ENCODE results near the gene DLG2. TPM values are rescaled to one million over a fixed set of nuclear protein-coding genes. Genes with fewer than 3 reads are reported as not detected.

Gene DLG2
- total RNA-seq, 1 donor from 2014 or later, result 1.8 TPM

GRCh38 chr11:84865791-84866535, 761.2 kb downstream of the DLG2 start:
- no peak overlapping the region for H3K27ac ChIP-seq (ENCODE audit: low read depth, low read length)
- H2AFZ ChIP-seq (ENCODE audit: low read depth, low read length), result no peak overlapping the region
- H3K9me3 Mint-ChIP-seq (ENCODE audit: unreplicated experiment), result no peaks in the 10 kb centered on the region
- no peak overlapping the region for H3K4me3 Mint-ChIP-seq (ENCODE audit: unreplicated experiment)
- no peaks in the 10 kb centered on the region for H4K20me1 ChIP-seq (ENCODE audit: insufficient read depth, low read length)
- no peaks in the 10 kb centered on the region for H3K9me3 ChIP-seq (ENCODE audit: insufficient read depth, low read depth, low read length)
- no peak overlapping the region for H3K9ac ChIP-seq (ENCODE audit: low read length)
- H3K36me3 Mint-ChIP-seq (ENCODE audit: low read depth, unreplicated experiment), result no peaks in the 10 kb centered on the region
- peaks cover 17% of the 10 kb centered on the region for H3K4me1 Mint-ChIP-seq (ENCODE audit: low read depth, unreplicated experiment)
- TF ChIP-seq CTCF (IDR thresholded peaks at IDR 0.05; ENCODE audit: insufficient read depth, low read depth, low read length) (no peak), EZH2 (IDR thresholded peaks at IDR 0.05; ENCODE audit: insufficient read depth, low read length) (no peak)
- no peaks in the 10 kb centered on the region for H3K36me3 ChIP-seq (ENCODE audit: insufficient read depth, low read length)
- H3K4me1 ChIP-seq (ENCODE audit: insufficient read depth, low read length), result peaks cover 15% of the 10 kb centered on the region
- H3K79me2 ChIP-seq (ENCODE audit: insufficient read depth, low read length), result no peaks in the 10 kb centered on the region
- peak; percentile 16 for DNase-seq (ENCODE audit: low read depth)
- FAIRE-seq, result no peak
- no peaks in the 10 kb centered on the region for H3K27me3 Mint-ChIP-seq (ENCODE audit: low read depth, unreplicated experiment)
- H3K4me2 ChIP-seq (ENCODE audit: low read length), result peak overlapping the region; percentile 19
- H3K27ac Mint-ChIP-seq (ENCODE audit: unreplicated experiment), result peak overlapping the region; percentile 41
- H3K27me3 ChIP-seq (ENCODE audit: insufficient read depth, low read length), result no peaks in the 10 kb centered on the region
- H3K4me3 ChIP-seq (ENCODE audit: insufficient read depth, low read depth, low read length), result no peak overlapping the region

GRCh38 chr11:84865257-84865656, 761.9 kb downstream of the DLG2 start:
- Histone ChIP-seq H3K79me2 (ENCODE audit: insufficient read depth, low read length) (no peaks in the 10 kb centered on the region), H2AFZ (ENCODE audit: low read depth, low read length) (no peak overlapping the region), H3K27me3 (ENCODE audit: insufficient read depth, low read length) (no peaks in the 10 kb centered on the region), H3K9ac (ENCODE audit: low read length) (no peak overlapping the region), H3K4me3 (ENCODE audit: insufficient read depth, low read depth, low read length) (no peak overlapping the region), H4K20me1 (ENCODE audit: insufficient read depth, low read length) (no peaks in the 10 kb centered on the region), H3K27ac (ENCODE audit: low read depth, low read length) (no peak overlapping the region), H3K4me2 (ENCODE audit: low read length) (peak overlapping the region; percentile 19), H3K9me3 (ENCODE audit: insufficient read depth, low read depth, low read length) (no peaks in the 10 kb centered on the region), H3K36me3 (ENCODE audit: insufficient read depth, low read length) (no peaks in the 10 kb centered on the region), H3K4me1 (ENCODE audit: insufficient read depth, low read length) (peaks cover 15% of the 10 kb centered on the region)
- H3K4me3 Mint-ChIP-seq (ENCODE audit: unreplicated experiment), result no peak overlapping the region
- peaks cover 15% of the 10 kb centered on the region for H3K4me1 Mint-ChIP-seq (ENCODE audit: low read depth, unreplicated experiment)
- H3K9me3 Mint-ChIP-seq (ENCODE audit: unreplicated experiment), result no peaks in the 10 kb centered on the region
- no peaks in the 10 kb centered on the region for H3K36me3 Mint-ChIP-seq (ENCODE audit: low read depth, unreplicated experiment)
- H3K27me3 Mint-ChIP-seq (ENCODE audit: low read depth, unreplicated experiment), result no peaks in the 10 kb centered on the region
- DNase-seq (ENCODE audit: low read depth), result peak; percentile 23
- peak overlapping the region; percentile 37 for H3K27ac Mint-ChIP-seq (ENCODE audit: unreplicated experiment)
- no peak for FAIRE-seq
- no peak for TF ChIP-seq EZH2 (IDR thresholded peaks at IDR 0.05; ENCODE audit: insufficient read depth, low read length)
- TF ChIP-seq CTCF (IDR thresholded peaks at IDR 0.05; ENCODE audit: insufficient read depth, low read depth, low read length), result no peak

- FAIRE-seq, result no peak
- peaks cover 34% of the 10 kb centered on the region for H3K4me1 Mint-ChIP-seq (ENCODE audit: low read depth, unreplicated experiment)
- Histone ChIP-seq H3K27me3 (ENCODE audit: insufficient read depth, low read length) (no peaks in the 10 kb centered on the region), H2AFZ (ENCODE audit: low read depth, low read length) (no peak overlapping the region), H3K9ac (ENCODE audit: low read length) (no peak overlapping the region), H3K79me2 (ENCODE audit: insufficient read depth, low read length) (no peaks in the 10 kb centered on the region), H3K4me3 (ENCODE audit: insufficient read depth, low read depth, low read length) (no peak overlapping the region), H4K20me1 (ENCODE audit: insufficient read depth, low read length) (no peaks in the 10 kb centered on the region), H3K27ac (ENCODE audit: low read depth, low read length) (no peak overlapping the region), H3K4me2 (ENCODE audit: low read length) (no peak overlapping the region), H3K4me1 (ENCODE audit: insufficient read depth, low read length) (peaks cover 20% of the 10 kb centered on the region), H3K9me3 (ENCODE audit: insufficient read depth, low read depth, low read length) (no peaks in the 10 kb centered on the region), H3K36me3 (ENCODE audit: insufficient read depth, low read length) (no peaks in the 10 kb centered on the region)
- H3K27me3 Mint-ChIP-seq (ENCODE audit: low read depth, unreplicated experiment), result no peaks in the 10 kb centered on the region
- no peak overlapping the region for H3K4me3 Mint-ChIP-seq (ENCODE audit: unreplicated experiment)
- no peak for DNase-seq (ENCODE audit: low read depth)
- no peaks in the 10 kb centered on the region for H3K9me3 Mint-ChIP-seq (ENCODE audit: unreplicated experiment)
- no peaks in the 10 kb centered on the region for H3K36me3 Mint-ChIP-seq (ENCODE audit: low read depth, unreplicated experiment)
- no peak for TF ChIP-seq CTCF (IDR thresholded peaks at IDR 0.05; ENCODE audit: insufficient read depth, low read depth, low read length)
- no peak for TF ChIP-seq EZH2 (IDR thresholded peaks at IDR 0.05; ENCODE audit: insufficient read depth, low read length)
- no peak overlapping the region for H3K27ac Mint-ChIP-seq (ENCODE audit: unreplicated experiment)
These were observed 769.4 kb downstream of the DLG2 start for GRCh38 chr11:84857746-84858145.
